Measurements from ENCODE around the gene THAP11.

DNA sequence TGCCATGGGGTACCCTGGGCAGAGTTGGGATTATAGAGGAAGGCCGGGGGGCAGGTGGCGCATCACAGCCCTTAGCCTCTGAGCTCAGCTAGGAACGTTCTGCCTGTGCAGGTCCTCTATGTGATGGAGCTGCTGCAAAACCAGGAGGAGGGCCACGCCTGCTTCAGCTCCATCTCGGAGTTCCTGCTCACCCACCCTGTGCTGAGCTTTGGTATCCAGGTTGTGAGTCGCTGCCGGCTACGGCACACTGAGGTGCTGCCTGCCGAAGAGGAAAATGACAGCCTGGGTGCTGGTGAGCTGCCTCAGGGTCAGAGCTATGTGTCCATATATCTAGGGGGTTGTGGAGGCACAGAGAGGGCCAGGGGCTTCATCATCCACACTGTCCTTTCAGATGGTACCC, 36.7 kb downstream of the THAP11 start:
- TF ChIP-seq, protein P1, sequence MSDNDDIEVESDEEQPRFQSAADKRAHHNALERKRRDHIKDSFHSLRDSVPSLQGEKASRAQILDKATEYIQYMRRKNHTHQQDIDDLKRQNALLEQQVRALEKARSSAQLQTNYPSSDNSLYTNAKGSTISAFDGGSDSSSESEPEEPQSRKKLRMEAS (IDR thresholded peaks at IDR 0.05): no peak
- no peak for TF ChIP-seq CEBPB (IDR thresholded peaks at IDR 0.05)
- TF ChIP-seq CREB1 (IDR thresholded peaks at IDR 0.05; ENCODE audit: low read depth): no peak
- TF ChIP-seq, protein P2, sequence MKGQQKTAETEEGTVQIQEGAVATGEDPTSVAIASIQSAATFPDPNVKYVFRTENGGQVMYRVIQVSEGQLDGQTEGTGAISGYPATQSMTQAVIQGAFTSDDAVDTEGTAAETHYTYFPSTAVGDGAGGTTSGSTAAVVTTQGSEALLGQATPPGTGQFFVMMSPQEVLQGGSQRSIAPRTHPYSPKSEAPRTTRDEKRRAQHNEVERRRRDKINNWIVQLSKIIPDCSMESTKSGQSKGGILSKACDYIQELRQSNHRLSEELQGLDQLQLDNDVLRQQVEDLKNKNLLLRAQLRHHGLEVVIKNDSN (IDR thresholded peaks at IDR 0.05): no peak
- TF ChIP-seq, protein P3, sequence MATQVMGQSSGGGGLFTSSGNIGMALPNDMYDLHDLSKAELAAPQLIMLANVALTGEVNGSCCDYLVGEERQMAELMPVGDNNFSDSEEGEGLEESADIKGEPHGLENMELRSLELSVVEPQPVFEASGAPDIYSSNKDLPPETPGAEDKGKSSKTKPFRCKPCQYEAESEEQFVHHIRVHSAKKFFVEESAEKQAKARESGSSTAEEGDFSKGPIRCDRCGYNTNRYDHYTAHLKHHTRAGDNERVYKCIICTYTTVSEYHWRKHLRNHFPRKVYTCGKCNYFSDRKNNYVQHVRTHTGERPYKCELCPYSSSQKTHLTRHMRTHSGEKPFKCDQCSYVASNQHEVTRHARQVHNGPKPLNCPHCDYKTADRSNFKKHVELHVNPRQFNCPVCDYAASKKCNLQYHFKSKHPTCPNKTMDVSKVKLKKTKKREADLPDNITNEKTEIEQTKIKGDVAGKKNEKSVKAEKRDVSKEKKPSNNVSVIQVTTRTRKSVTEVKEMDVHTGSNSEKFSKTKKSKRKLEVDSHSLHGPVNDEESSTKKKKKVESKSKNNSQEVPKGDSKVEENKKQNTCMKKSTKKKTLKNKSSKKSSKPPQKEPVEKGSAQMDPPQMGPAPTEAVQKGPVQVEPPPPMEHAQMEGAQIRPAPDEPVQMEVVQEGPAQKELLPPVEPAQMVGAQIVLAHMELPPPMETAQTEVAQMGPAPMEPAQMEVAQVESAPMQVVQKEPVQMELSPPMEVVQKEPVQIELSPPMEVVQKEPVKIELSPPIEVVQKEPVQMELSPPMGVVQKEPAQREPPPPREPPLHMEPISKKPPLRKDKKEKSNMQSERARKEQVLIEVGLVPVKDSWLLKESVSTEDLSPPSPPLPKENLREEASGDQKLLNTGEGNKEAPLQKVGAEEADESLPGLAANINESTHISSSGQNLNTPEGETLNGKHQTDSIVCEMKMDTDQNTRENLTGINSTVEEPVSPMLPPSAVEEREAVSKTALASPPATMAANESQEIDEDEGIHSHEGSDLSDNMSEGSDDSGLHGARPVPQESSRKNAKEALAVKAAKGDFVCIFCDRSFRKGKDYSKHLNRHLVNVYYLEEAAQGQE (IDR thresholded peaks at IDR 0.05; ENCODE audit: low read depth): no peak
